HEK293T (cell line): Measurements from ENCODE around the gene RPGR.

ENCODE experiments used
- ARNT ChIP-seq: fragments of 450-650 bp; IDR thresholded peaks from 2 replicates; pipeline ENCODE4 v1.6.1; 2017; ENCODE audit warnings: mild to moderate bottlenecking
- BHLHE40 ChIP-seq: fragments of 450-650 bp; IDR thresholded peaks from 2 replicates; pipeline ENCODE4 v1.6.1; 2016; ENCODE audit warnings: mild to moderate bottlenecking, moderate library complexity, borderline replicate concordance
- ELF4 ChIP-seq: fragments of 450-650 bp; IDR thresholded peaks from 2 replicates; pipeline ENCODE4 v1.6.1; 2017; ENCODE audit warnings: antibody characterized with exemption
- FOXA1 ChIP-seq: fragments of 450-650 bp; IDR thresholded peaks from 2 replicates; pipeline ENCODE4 v1.6.1; 2016; ENCODE audit warnings: mild to moderate bottlenecking
- FOXK2 ChIP-seq: fragments of 450-650 bp; IDR thresholded peaks from 2 replicates; pipeline ENCODE4 v1.6.1; 2016; ENCODE audit warnings: mild to moderate bottlenecking
- FOXM1 ChIP-seq: fragments of 450-650 bp; IDR thresholded peaks from 2 replicates; pipeline ENCODE4 v1.6.1; 2017; ENCODE audit warnings: mild to moderate bottlenecking, borderline replicate concordance
- HDGF ChIP-seq: fragments of 450-650 bp; IDR thresholded peaks from 2 replicates; pipeline ENCODE4 v1.6.1; 2017; ENCODE audit warnings: antibody characterized with exemption, borderline replicate concordance
- L3MBTL2 ChIP-seq: fragments of 450-650 bp; conservative IDR thresholded peaks from 2 replicates; pipeline ENCODE4 v1.6.1; 2016; ENCODE audit warnings: mild to moderate bottlenecking
- LEF1 ChIP-seq: fragments of 450-650 bp; IDR thresholded peaks from 2 replicates; pipeline ENCODE4 v1.6.1; 2017; ENCODE audit warnings: mild to moderate bottlenecking, borderline replicate concordance
- PKNOX1 ChIP-seq: fragments of 450-650 bp; IDR thresholded peaks from 2 replicates; pipeline ENCODE4 v1.6.1; 2016
- SP1 ChIP-seq: fragments of 450-650 bp; IDR thresholded peaks from 2 replicates; pipeline ENCODE4 v1.6.1; 2017
- SUZ12 ChIP-seq: fragments of 450-650 bp; IDR thresholded peaks from 2 replicates; pipeline ENCODE4 v1.6.1; 2016; ENCODE audit warnings: mild to moderate bottlenecking
- TARDBP ChIP-seq: fragments of 450-650 bp; IDR thresholded peaks from 2 replicates; pipeline ENCODE4 v1.6.1; 2016
- ZNF384 ChIP-seq: fragments of 450-650 bp; IDR thresholded peaks from 2 replicates; pipeline ENCODE4 v1.6.1; 2016

- TF ChIP-seq BHLHE40 (no peak), LEF1 (no peak), FOXK2 (no peak), FOXA1 (no peak), SUZ12 (no peak), ARNT (no peak), TARDBP (no peak), L3MBTL2 (no peak), HDGF (no peak), FOXM1 (no peak), ZNF384 (no peak), PKNOX1 (no peak), SP1 (no peak), ELF4 (no peak)
Measured at GRCh38 chrX:38365954-38366353, 38.6 kb upstream of the RPGR start.
